Measurements from ENCODE around the gene HSP90AB1.

GRCh38 chr6:44238687-44239350 lies 8.1 kb upstream of the HSP90AB1 start:
- TF ChIP-seq RCOR1 (IDR thresholded peaks at IDR 0.05; ENCODE audit: low read depth, low read length) (no peak), CTCF (IDR thresholded peaks at IDR 0.05) (no peak), PBX3 (IDR thresholded peaks at IDR 0.05) (no peak)

Data from A549 (cell line).